GM12875 (cell line): ENCODE results near the gene SREBF1.

Experiments
- H3K4me3 ChIP-seq: one replicate; pipeline ENCODE4 v1.5.1; 2011; ENCODE audit warnings: low read depth, low read length, control low read depth
- CTCF ChIP-seq: IDR thresholded peaks from 2 replicates; pipeline ENCODE4 v1.5.1; 2011; ENCODE audit warnings: low read depth, mild to moderate bottlenecking, control low read depth, inconsistent platforms, low read length, moderate library complexity, borderline replicate concordance; ENCODE audit not compliant: insufficient read depth

Gene SREBF1

GRCh38 chr17:17846003-17846402 lies 9.2 kb upstream of the SREBF1 start:
- no peak overlapping the region for H3K4me3 ChIP-seq
- TF ChIP-seq CTCF: no peak

- no peak overlapping the region for H3K4me3 ChIP-seq
- TF ChIP-seq CTCF: no peak
Observed at GRCh38 chr17:17845046-17845775, 8.4 kb upstream of the SREBF1 start.

GRCh38 chr17:17844500-17844899 lies 7.7 kb upstream of the SREBF1 start:
- H3K4me3 ChIP-seq: no peak overlapping the region
- no peak for TF ChIP-seq CTCF

GRCh38 chr17:17844079-17844478 lies 7.3 kb upstream of the SREBF1 start:
- no peak for TF ChIP-seq CTCF

GRCh38 chr17:17843096-17843495 lies 6.3 kb upstream of the SREBF1 start:
- TF ChIP-seq CTCF: no peak
- H3K4me3 ChIP-seq: no peak overlapping the region

More at GRCh38 chr17:17844079-17844478, 7.3 kb upstream of the SREBF1 start:
- H3K4me3 ChIP-seq: no peak overlapping the region

GRCh38 chr17:17842111-17842876 lies 5.5 kb upstream of the SREBF1 start:
- no peak for TF ChIP-seq CTCF
- no peak overlapping the region for H3K4me3 ChIP-seq

- no peak for TF ChIP-seq CTCF
Observed at GRCh38 chr17:17841601-17842025, 4.8 kb upstream of the SREBF1 start.

More at GRCh38 chr17:17841601-17842025, 4.8 kb upstream of the SREBF1 start:
- H3K4me3 ChIP-seq: no peak overlapping the region
